DMS53 treated with DMSO at 0.1 percent for 48 hours (cell line): ENCODE results near the gene MAGI1.

Source experiments
- DNase-seq: peaks from one replicate; lab custom pipeline; 2025; ENCODE audit not compliant: unreplicated experiment; lab: John Stamatoyannopoulos, UW

The MAGI1 gene

GRCh38 chr3:66015841-66016240 lies 22.9 kb downstream of the MAGI1 start:
- DNase-seq, result no peak

- DNase-seq, result no peak
These were observed 24.1 kb downstream of the MAGI1 start for GRCh38 chr3:66014651-66015050.

- DNase-seq, result no peak
These were observed 24.7 kb downstream of the MAGI1 start for GRCh38 chr3:66014056-66014455.

- no peak for DNase-seq
These were observed 26.0 kb downstream of the MAGI1 start for GRCh38 chr3:66012711-66013110.

- no peak for DNase-seq
These were observed 27.7 kb downstream of the MAGI1 start for GRCh38 chr3:66010739-66011655.

GRCh38 chr3:66010348-66010738 lies 28.4 kb downstream of the MAGI1 start:
- DNase-seq, result no peak

GRCh38 chr3:66004244-66004643 lies 34.5 kb downstream of the MAGI1 start:
- DNase-seq, result no peak

GRCh38 chr3:66001626-66002025 lies 37.1 kb downstream of the MAGI1 start:
- DNase-seq, result no peak

- no peak for DNase-seq
These were observed 38.2 kb downstream of the MAGI1 start for GRCh38 chr3:66000506-66000905.

GRCh38 chr3:65999606-66000005 lies 39.1 kb downstream of the MAGI1 start:
- DNase-seq, result no peak

- no peak for DNase-seq
These were observed 42.1 kb downstream of the MAGI1 start for GRCh38 chr3:65996589-65996988.

- DNase-seq, result no peak
These were observed 43.2 kb downstream of the MAGI1 start for GRCh38 chr3:65995515-65995914.

- DNase-seq, result no peak
These were observed 43.7 kb downstream of the MAGI1 start for GRCh38 chr3:65995030-65995429.

GRCh38 chr3:65993134-65993900 lies 45.4 kb downstream of the MAGI1 start:
- no peak for DNase-seq

GRCh38 chr3:65992106-65992505 lies 46.6 kb downstream of the MAGI1 start:
- no peak for DNase-seq

- no peak for DNase-seq
These were observed 50.1 kb downstream of the MAGI1 start for GRCh38 chr3:65988411-65989180.

GRCh38 chr3:65986285-65986684 lies 52.4 kb downstream of the MAGI1 start:
- no peak for DNase-seq

GRCh38 chr3:65984975-65985374 lies 53.7 kb downstream of the MAGI1 start:
- DNase-seq, result no peak

GRCh38 chr3:65983100-65983499 lies 55.6 kb downstream of the MAGI1 start:
- DNase-seq, result no peak

- no peak for DNase-seq
These were observed 59.0 kb downstream of the MAGI1 start for GRCh38 chr3:65979731-65980130.

- no peak for DNase-seq
These were observed 59.6 kb downstream of the MAGI1 start for GRCh38 chr3:65979162-65979561.
